C4-2B (cell line): ENCODE results near the gene CAMTA1.

Experiments used
- CTCF ChIP-seq: fragments of 450-650 bp; conservative IDR thresholded peaks from 2 replicates; pipeline ENCODE4 v1.5.1; 2017; ENCODE audit warnings: mild to moderate bottlenecking
- ZFX ChIP-seq: fragments of 450-650 bp; IDR thresholded peaks from 2 replicates; pipeline ENCODE4 v1.6.1; 2017

DNA sequence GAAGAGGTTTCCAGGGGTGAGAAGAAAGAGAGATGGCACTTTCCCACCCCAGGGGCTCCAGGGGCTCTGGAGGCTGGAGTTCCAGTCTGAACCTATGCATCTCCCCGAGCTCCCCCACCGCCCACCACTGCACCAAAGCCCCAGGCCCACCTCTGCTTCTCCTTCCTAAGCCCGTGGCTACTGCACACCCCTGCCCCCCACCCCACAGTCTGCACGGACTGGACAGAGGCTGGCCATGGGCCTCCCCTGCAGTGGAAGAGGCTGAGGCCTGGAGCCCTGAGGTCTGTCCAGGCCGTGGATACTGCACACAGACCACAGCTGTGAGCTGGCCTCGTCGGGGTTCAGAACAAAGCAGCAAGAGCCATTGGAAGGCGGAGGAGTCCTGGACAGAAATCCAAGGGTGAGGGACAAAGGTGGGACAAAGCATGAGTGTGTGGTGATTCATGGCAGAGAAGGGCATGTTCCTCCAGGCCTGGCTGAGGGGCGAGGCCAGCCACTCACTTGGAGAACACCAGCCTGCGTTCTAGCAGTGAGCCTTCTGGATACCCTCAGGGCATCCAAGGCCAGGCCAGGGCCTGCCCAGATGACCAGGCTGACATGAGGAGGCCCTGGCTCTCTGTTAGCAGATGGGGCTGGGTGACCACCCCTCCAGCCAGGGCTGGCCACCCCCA lies 741.1 kb downstream of the CAMTA1 start:
- TF ChIP-seq CTCF (no peak), ZFX (no peak)
